ENCODE measurements around the gene OR2A12.
A peak's percentile ranks its signal among the peaks of the same experiment; 100 is the strongest.
"Not testable (repeated sequence)": the region's sequence is repeated elsewhere in the genome, so short reads cannot be mapped to it uniquely, and the experiment has no call there.

The OR2A12 gene

GRCh38 chr7:144127714-144128334, 41.7 kb downstream of the OR2A12 start:
- peak; percentile 11 for DNase-seq

- not testable (repeated sequence) for DNase-seq
Measured at GRCh38 chr7:144129601-144130000, 43.5 kb downstream of the OR2A12 start.

GRCh38 chr7:144130730-144131129, 44.7 kb downstream of the OR2A12 start:
- DNase-seq: no peak

GRCh38 chr7:144132262-144132661, 46.2 kb downstream of the OR2A12 start:
- no peak for DNase-seq

- no peak for DNase-seq
Measured at GRCh38 chr7:144133307-144133706, 47.2 kb downstream of the OR2A12 start.

GRCh38 chr7:144134116-144134515, 48.0 kb downstream of the OR2A12 start:
- no peak for DNase-seq

GRCh38 chr7:144137501-144137900, 51.4 kb downstream of the OR2A12 start:
- DNase-seq: no peak

GRCh38 chr7:144142187-144142586, 56.1 kb downstream of the OR2A12 start:
- no peak for DNase-seq

- DNase-seq: no peak
Measured at GRCh38 chr7:144144426-144144825, 58.3 kb downstream of the OR2A12 start.

- DNase-seq: no peak
Measured at GRCh38 chr7:144148224-144148827, 62.2 kb downstream of the OR2A12 start.
